Measurements from ENCODE around the gene HES1.
"Not testable (repeated sequence)": the region's sequence is repeated elsewhere in the genome, so short reads cannot be mapped to it uniquely, and the experiment has no call there.

DNA sequence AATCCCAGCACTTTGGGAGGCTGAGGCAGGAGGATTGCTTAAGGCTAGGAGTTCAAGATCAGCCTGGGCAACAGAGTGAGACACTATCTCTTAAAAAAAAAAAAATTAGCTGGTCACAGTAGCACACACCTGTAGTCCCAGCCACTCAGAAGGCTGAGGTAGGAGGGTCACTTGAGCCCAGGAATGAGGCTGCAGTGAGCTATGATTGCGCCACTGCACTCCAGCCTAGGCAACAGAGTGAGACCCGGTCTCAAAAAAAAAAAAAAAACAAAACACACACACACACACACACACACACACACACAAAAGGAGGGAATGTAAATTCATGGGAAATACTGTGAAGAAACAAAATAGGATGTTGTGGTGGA lies 15.0 kb downstream of the HES1 start:
- not testable (repeated sequence) for TF ChIP-seq CTCF, EP300 (IDR thresholded peaks at IDR 0.05)
